Activated T-helper 9 cell treated with anti-CD3 and anti-CD28 coated beads, Interleukin-2, amount 50 U/mL, for 16 hours (primary cell): ENCODE results near the gene ZNF418.
"Not testable (repeated sequence)": the region's sequence is repeated elsewhere in the genome, so short reads cannot be mapped to it uniquely, and the experiment has no call there.

Source experiments
- DNase-seq: peaks from one replicate; pipeline ENCODE4 v3.0.0-alpha.2; 2020; ENCODE audit warnings: low read depth

The ZNF418 gene

GRCh38 chr19:57888560-57889231 is 46.5 kb downstream of the ZNF418 start, which contains the start of gene ZNF814:
Gene ZNF814, minus strand, starts transcription at chr19:57889037. Its CDS starts 235 bp downstream, at chr19:57888802.
- DNase-seq: peak; percentile 60

- no peak for DNase-seq
Observed at GRCh38 chr19:57888107-57888559, 47.1 kb downstream of the ZNF418 start.

GRCh38 chr19:57887195-57887941 is 47.8 kb downstream of the ZNF418 start:
- no peak for DNase-seq

GRCh38 chr19:57886046-57886445 is 49.2 kb downstream of the ZNF418 start:
- no peak for DNase-seq

- not testable (repeated sequence) for DNase-seq
Observed at GRCh38 chr19:57873883-57874799, 61.1 kb downstream of the ZNF418 start.

- DNase-seq: no peak
Observed at GRCh38 chr19:57872450-57872849, 62.8 kb downstream of the ZNF418 start.
